ENCODE measurements around the gene SNX15.

Gene SNX15

DNA sequence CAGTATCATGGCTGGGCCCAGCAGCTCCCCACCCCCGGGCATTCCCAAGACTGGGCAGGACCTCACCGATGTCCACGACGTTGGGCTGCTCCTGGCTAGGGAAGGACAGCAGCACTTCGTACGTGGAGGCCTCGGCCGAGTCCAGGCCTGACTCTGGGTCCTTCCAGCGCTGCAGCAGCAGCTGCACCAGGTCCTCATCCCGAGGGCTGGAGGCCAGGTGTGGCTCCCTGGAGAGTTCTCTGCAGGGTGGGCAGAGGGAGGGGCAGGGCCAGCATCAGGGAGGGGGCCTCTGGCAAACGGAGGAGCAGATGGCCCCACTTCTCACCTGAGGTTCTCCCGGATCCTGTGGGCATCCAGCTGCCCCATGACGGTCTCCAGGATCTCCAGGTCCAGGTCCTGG, 30.8 kb downstream of the SNX15 start:
- no peak for DNase-seq

DNA sequence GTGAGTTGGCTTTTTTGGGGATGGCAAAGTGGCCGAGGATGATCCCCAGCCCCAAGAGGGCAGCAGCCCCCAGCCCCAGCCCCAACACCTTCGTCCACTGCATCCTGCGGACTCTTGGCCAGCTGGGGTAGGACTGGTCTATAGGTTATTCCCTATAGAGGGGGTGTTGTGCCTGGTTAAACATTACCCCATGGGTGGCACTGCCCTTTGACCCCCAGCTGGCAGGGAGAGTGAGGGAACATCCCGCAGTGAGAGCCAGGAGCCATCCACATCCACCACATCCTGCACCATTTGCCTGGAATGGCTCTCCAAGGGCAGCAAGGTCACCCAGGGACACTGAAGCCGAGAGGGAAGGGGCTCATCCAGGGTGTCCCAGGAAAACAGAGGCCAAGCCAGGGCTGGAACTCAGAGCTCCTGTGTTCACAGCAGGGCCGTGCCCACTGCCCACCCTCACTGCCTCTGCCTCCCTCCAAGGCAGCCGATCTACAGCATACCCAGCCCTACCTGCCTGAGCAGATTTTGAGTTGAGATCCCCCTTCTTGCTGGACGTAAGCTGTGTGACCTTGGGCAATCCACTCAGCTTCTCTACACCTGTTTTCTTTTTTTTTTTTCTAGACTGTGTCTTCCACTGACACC, 31.3 kb downstream of the SNX15 start, which contains the start of gene NAALADL1:
Gene NAALADL1, minus strand, starts transcription at position 135 of the 636 bp plus-strand sequence. Its CDS starts 32 bp downstream, at position 103.
- no peak for DNase-seq

DNA sequence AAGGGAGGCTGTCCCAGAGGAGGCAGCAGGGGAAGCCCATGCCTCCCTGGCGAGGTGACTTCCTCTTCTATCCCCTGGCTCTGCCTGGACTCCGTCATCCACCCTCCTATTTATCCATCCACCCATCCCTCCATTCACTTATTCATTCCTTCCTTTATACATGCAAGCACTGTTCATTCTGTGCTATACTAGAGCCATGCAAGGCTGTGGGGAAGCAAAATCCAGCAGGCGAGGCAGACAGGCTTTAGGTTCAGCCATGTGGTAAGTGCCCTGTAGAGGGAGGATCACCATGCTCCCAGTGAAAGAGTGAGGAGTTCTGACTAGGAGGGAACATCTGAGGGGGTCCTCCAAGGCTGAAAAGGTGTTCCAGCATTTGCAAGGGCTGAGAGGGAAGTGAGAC, 32.3 kb downstream of the SNX15 start:
- DNase-seq: no peak

- DNase-seq: no peak
Observed at GRCh38 chr11:65059959-65060824, 33.0 kb downstream of the SNX15 start.

- DNase-seq: peak; percentile 70
Observed at GRCh38 chr11:65060913-65061408, 33.7 kb downstream of the SNX15 start.

- no peak for DNase-seq
Observed at GRCh38 chr11:65063532-65063931, 36.3 kb downstream of the SNX15 start.

DNA sequence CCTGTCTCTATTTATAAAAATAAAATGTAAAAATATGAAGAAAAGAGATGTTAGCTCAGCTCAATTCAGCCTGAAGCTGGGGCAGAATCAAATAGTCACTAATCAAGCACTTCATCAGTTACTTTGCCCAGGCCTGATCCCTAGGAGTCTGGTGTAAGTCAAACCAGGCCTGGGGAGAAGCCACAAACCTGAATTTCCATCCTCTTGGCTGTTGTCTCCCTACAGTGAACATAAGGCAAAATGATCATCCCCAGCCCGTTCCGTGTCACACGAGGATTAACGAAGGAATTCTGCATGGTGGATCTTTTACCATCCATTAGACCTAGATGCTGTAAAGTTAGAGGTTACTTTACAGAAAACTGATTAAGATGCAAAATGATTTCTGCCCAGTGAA, 37.6 kb downstream of the SNX15 start:
- no peak for DNase-seq

GRCh38 chr11:65065851-65066250, 38.6 kb downstream of the SNX15 start:
- no peak for DNase-seq

DNA sequence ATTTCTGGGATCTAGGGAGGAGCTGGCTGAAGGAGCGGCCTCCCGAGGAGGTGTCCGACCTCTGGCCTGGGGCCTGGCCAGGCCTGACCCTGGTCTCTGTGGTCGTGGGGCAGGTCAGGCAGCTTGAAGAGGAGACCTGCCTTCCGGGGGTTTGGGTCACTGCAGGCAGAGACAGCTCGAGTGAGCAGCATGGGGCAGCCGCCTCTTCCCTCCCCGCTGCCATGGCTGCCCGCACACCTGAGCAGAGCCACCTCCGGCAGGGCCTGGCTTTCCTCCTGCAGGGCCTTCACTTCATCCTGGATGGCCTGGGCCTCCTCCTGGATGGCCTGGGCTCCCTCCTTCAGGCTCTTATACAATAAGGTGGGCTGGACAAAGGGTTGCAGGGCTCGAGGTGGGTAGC, 39.1 kb downstream of the SNX15 start:
- no peak for DNase-seq

- no peak for DNase-seq
Observed at GRCh38 chr11:65066805-65067291, 39.6 kb downstream of the SNX15 start.

DNA sequence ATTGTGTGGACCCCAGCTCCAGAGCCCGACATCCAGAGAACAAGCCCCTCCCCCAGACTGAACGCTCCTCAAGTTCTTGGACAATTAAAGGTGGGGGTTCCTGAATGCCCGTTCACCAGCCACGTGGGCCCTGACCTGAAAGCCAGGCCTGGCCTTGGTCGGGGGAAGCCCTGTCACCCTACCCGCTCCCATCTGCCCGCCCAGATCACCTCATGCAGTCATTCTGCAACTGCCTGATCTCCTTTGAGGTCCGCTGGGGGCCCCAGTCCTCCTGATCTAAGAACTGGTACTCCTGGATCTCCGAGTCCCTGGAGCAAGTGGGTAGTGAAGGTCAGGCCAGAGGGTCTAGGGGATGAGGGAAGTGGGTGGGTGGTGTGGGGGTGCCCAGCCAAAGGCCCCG, 40.2 kb downstream of the SNX15 start:
- no peak for DNase-seq

DNA sequence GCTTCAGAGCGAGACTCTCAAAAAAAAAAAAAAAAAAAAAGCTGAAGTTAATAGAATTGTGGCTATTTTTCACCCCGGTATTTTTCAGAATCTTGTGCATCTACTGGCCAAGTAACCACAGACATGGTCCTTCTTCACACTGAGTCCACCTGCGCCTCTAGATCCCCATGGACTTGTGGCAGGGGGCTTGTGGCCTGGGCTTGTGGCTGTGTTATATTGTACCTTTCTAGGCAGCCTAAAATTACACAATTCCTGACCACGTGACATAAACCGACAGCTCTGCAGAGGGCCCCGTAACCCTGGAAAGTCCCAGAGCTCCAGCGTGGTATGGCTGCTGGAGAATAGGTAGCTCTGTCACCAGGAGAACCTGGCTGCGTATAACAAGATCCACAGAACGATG, 42.0 kb downstream of the SNX15 start:
- DNase-seq: no peak

DNA sequence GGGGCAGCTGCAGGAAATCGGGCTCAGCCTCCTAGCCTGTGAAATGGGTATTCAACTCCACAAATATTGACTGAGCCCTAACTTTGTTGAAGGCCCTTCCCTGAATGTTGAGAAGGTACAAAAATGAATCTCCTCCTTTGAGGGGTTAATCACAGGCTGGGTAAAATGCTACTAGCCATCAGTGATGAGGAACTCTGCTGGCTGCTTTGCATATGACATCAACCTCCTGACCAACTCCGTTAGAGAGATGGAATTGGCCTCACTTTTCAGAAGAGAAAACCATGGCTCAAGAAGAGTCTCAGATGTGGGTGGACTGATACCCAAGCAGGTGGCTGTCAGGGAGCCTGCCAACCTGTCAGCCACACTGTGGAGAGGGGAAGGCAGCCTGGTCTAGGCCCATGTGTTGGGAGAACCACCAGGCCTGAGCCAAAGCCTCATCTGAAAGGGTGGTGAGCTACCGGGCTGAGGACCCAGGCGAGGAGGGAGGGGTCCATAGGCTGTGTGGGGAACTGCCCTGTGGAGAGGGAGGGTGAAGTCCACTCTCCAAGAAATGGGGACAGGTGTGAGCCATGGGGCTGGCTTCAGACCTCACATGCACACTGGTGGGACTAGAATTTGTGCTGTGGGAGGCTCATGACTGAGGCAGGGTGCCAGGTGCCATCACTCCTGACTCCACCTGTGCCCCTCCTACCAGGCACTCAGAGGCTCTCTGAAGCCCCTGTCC, 44.8 kb downstream of the SNX15 start:
- DNase-seq: no peak

DNA sequence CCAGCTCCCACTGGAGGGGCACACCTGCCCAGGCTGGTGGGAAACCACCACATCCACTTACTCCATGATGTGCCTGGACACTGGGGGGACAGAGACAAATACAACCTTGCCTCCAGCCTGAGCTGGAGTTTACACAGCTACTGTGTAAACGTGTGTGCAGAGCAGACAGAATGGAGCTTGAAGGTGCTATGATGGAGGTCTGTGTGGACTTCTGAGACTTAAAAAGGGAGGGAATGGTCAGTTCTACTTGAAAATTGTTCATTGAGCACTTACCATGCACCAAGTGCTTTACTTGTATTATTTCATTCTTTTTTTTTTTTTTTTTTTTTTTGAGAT, 45.4 kb downstream of the SNX15 start:
- DNase-seq: no peak

- no peak for DNase-seq
Observed at GRCh38 chr11:65077451-65077850, 50.2 kb downstream of the SNX15 start.

- DNase-seq: peak; percentile 75
Observed at GRCh38 chr11:65078151-65078550, 50.9 kb downstream of the SNX15 start.

GRCh38 chr11:65078786-65079342, 51.6 kb downstream of the SNX15 start:
- DNase-seq: no peak

DNA sequence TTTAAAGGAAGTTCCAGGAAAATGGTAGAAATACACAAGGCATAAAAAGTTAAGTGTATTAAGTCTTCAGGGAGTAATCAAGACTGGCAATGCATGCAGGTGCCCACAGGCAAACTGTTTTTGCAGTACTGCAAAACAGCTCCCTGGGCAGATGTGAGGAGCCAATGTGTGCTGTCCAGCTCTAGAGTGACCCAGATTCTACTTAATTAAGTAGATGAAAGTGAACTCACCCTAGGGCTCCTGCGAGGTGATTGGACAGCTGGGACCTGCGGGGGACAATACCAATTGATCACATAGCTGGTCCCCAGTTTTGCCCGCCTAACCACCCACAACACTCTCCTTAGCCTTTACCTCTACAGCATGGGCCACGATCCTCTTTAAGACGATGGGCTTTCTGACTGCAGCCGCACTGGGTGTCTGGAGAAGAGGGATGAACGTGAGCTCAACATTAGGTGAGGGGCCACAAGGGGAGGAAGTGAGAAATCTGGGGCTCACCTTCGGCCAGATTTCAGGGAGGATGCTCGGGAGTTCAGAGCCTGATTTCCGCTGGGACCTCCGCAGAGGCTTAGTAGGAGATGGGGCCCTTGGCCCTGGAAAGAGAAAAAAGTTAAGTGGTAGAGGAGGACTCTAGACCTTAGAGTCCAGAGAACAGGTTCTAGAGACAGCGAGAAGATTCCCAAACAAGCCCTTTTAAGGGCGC, 56.0 kb downstream of the SNX15 start:
- DNase-seq: no peak

GRCh38 chr11:65083834-65084597, 56.8 kb downstream of the SNX15 start, which contains the start of the genes CDCA5 and ZFPL1:
CDCA5 (minus strand) TSS chr11:65084040; CDS start chr11:65083978, 62 bp downstream.
ZFPL1 (plus strand) TSS chr11:65084222; CDS start chr11:65084699, 477 bp downstream.
- DNase-seq: peak; percentile 97

DNA sequence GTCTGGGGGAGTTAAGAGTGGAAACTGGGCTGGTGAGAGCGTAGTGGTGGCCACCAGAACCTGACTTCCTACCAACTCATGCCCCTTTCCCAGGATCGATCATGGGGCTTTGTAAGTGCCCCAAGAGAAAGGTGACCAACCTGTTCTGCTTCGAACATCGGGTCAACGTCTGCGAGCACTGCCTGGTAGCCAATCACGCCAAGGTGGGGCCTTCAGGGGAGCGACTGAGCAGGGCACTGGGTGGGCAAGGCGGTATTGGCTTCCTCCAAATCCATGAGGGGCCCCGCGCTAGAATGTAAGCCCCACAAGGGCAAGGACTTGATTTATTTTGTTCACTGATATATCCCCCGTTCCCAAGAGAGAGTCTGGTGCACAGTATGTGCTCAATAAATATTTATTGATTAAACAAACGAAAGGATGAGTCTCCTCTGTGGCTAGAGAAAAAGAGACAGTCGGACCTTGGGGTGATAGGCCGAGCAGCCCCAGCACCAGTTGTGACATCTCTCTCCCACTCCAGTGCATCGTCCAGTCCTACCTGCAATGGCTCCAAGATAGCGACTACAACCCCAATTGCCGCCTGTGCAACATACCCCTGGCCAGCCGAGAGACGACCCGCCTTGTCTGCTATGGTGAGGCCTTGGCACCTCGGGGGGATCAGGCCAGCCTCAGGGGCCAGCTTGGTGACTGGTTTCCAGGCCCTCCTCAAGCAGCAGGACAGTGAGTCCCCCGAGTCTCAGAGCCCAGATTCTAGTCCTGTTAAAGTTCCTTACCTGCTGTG, 57.5 kb downstream of the SNX15 start:
- DNase-seq: no peak

GRCh38 chr11:65085446-65085845, 58.2 kb downstream of the SNX15 start:
- no peak for DNase-seq

Data from 8988T (cell line).